Stimulated activated CD4-positive, alpha-beta T cell treated with anti-CD3 and anti-CD28 coated beads, Interleukin-12 subunit alpha, Interleukin-12 subunit beta, amount 100 ng/mL, for 4 hours (primary cell): Measurements from ENCODE around the gene PODXL.

Experiments
- DNase-seq: peaks from one replicate; pipeline ENCODE4 v3.0.0-alpha.2; 2020

The PODXL gene

DNA sequence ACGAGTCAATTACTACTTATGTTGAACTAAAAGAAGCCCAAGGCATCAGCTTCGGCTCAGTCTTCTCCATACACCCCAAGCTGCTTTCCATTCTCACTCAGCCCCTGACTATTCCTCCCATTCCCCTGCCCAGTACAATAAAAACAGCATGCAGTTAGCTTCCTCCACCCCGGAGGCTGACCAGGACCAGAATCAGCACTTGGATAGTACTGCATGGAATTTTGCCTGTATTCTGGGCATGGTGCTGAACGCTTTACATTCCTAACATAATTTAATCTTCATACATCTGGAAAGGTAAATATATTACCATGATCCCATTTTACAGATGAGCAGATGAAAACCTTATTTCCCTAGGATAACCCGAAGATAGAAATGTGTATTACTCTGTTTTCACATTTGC lies 7.5 kb upstream of the PODXL start:
- DNase-seq = no peak

DNA sequence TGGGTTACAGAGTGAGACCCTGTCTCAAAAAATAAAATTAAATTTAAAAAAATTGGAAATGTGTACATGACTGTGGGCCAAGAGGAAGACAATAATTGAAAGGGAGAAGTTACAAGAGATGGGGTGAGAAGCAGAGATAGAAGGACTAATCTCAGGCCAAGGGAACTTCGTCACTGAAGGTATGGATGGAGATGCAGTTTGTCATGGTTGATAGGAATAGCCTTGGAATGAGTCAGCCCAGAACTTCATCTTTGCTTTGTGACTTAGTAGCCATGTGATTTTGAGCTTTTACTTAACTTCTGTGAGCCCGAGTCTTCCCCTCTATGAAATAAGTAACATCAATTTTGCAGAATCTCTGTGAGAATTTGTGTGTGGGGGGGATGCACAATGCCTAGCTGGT lies 6.5 kb upstream of the PODXL start:
- DNase-seq = no peak

DNA sequence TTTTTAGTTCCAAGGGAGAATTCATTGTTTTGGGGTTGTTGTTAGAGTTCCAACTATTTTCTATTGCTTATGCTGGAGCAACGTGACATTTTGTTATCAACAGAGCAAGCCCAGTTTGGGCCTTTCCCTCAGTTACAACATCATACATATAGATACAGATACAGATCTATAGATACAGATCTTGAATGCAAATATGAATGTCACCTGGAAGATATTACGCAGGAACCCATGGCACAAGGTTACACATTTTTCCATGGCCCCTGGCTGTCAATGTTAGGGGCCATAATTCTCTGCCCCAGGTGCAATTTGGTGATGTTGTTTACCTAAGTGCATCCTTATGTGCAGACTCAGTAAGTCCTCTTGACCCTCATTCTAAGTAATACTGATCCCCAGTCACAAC lies 3.6 kb upstream of the PODXL start:
- no peak for DNase-seq

DNA sequence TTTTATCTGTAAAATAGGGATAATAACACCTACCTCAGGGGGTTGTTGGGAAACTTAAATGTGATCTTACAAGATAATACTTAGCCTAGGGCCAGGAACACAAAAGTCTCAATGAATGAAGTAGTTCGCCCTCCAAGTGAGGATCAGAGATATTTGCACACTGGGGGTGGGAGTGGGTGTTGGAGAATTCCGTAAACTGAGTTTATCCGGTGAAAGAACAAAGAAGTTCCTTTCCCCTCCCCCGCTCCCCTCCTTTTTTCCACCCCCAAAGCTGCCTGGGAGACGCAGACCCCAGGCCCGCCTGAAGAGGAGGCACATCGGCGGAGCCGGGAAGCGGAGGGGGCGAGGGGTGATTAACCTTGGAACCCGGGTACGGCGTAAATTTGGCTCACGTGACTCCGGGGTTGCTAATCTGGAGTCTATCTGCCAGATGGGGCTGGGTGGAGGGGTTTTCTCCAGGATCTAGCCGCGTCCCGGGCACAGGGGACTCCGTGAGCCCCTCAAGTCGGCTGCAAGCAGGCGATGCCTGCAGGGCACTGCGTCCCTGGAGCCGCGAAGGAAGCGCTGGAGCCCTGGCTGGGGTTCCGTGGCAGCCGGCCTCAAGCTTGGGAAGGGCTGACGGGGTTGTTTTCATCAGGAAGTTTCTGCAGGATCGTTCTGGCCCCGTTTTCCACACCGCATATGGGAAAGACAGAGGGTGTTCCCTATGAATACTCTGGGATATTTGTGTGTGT lies 1.4 kb upstream of the PODXL start:
- no peak for DNase-seq

DNA sequence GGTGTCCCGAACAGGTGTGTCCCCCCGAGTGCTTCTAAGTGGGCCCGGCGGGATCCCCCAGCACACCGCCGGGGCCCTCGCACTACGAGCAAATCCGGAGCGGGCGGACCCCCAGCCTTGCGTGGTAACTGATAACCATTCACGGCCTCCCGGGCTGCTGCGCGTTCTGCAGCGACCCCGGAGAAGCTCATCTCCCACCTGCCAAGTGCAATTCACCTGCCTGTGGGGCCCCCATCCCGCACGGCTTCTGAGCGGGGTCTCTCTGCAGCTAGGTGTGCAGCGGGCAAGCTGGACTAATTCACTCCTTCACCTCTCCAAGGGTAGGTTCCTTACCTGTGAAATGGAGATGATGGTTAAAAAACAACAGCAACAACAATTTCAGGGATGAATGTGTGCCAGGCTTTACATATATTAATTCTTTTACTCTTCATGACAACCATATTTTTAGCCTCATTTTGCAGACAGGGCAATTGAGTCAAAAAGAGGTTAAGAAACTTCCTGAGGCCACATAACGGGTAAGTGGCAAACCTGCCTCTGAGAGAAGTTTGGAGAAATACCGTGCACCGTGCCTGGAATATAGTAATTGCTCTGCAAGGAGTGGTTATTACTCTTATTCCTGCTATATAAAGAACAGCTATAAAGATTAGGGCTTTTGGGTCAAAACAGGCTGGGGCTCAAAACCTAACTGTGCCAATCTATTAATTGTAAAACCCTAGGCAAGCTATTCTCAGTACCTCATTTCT lies 652 bp upstream of the PODXL start:
- DNase-seq = no peak

DNA sequence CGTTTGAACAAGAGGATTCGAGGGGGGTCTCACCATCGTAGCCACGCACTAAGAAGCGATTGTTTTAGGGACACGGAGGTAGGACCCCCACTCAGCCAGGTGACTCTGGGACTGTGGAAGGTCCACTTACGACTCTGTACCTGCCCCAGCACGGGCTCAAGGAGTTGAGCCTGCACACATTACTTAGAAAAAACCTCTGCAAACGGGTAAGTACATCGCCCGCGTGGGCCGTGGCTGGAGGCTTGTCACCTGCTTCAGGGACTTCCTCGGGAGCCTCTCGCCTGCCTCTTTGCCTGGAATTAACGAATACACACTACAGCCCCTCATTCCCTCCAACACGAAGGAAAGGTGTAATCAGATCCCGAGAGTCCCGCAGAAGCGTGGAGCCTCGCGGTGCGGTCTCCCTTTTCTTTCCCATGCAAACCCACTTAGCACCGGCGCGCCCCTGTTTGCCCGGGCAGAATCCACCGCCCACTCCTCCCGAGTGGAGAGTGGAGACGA lies 826 bp downstream of the PODXL start:
- DNase-seq = no peak

DNA sequence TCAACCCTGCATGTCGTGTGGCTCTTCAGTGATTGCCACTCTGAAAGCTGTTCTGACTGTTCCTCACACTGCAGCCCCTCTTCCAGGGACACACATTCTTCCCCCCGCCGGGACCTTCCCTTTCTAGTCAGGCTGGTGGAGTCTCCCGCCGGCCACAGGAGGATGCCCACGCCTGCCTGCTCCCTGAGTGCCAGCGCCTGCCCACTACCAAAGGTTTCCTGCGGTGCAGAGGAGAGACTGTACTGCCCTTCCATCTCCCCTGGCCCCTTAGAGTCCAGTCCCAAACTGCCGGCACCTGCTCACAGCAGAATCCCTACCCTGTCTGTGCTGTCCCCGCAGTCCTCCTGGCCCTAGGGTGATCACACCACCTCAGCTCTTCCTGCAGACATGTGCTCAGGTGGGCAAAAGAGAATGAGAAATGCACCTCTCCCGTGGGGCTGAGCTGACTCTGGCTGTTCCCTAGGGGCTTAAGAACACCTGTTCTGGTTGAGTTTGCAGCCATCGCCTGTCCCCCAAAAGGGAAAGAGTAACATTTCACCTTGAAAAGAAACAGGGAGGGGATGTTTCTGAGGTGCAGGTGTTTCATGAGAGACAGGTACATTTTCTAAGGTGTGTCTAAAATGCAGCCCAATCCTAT lies 1.4 kb downstream of the PODXL start:
- no peak for DNase-seq

DNA sequence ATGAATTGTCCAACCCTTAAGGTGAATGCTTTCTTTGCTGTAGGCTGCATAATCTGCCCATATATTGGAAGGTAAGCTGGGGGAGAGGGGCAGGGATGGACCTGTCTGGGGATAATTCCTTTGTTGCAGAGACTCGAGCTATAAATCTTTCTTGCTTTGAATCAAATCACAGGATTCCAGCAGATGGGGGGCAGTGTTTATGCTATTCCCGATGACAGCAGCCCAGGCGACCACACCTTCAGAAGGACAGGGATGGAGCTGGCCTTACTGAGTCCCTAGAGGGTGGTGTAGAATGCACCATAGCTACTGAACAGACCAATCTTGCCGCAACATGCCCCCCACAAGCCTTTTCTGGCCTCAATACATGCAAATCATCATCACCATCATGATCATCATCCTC lies 2.5 kb downstream of the PODXL start:
- no peak for DNase-seq

DNA sequence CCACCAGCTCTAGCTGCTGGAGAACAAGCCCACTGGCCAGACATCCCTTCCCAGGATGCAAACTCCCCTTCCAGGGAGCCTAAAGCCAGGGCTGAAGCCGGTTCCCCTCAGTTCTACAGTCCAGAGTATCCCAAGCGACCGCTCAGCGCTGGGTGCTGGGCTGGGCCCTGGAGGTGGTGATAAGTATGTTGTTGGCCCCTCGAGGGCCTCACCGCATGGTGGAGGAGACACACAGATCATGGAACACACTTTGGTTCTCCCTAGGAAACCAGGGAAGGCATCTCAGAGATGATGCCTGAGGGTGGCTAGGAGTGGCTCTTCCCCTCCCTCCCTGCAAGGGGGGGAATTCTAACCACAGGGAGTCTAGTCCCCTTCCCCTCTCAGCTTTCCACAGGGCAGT lies 4.4 kb downstream of the PODXL start:
- no peak for DNase-seq

DNA sequence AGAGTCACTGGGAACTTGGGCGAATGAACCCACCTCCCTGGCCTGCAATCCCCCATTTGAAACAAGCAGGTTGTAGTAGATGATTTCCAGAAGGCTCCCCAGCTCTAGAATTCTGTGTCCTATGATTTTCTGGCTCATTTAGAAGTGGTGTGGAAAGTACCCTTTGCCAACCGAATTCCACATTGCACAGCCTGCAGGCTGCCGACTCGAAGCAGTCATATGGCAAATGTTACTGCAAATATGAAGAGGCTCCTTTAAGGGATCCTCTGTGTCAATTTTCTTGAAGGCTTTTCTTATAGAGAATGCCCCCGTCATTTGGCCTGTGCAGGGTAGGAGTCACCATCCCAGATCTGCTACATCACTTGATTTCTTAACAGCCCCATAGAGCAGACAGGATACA lies 5.6 kb downstream of the PODXL start:
- DNase-seq = no peak

DNA sequence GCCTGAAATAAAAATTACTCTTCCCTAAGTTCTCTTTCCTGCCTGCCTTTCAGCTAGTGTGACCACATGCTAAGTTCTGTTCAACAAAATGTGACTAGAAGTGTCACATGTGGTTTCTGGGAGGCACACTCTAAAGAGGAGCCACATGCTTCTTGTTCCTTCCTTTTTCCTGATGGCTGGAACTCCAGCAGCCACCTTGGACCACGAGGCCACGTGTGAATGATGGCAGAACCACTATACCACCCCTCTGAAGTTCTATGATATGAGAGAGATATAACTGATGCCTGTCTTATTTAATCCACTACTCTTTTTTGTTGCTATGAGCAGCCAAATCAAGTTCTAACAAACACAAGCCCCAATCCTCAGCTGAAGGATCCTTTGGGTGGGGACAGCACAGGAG lies 8.1 kb downstream of the PODXL start:
- no peak for DNase-seq

DNA sequence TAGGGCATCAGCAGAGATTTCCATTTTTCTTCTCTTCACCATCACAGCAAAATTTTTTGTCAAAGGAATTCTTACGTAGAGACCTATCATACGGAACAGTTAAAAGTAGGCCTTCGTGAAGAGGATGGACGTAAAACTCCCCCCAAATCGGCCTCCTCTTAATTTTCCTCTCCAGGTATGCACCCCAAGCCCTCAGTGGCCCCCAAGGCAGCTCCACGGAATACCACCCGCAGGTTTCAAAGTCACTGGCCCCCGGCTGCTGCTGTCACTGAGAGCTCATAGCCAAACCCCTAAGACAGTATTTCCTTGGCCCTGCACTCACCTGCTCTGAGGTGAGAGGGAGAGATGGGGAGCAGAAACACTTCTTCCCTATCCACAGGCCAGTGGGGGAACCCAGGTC lies 8.8 kb downstream of the PODXL start:
- DNase-seq = no peak

DNA sequence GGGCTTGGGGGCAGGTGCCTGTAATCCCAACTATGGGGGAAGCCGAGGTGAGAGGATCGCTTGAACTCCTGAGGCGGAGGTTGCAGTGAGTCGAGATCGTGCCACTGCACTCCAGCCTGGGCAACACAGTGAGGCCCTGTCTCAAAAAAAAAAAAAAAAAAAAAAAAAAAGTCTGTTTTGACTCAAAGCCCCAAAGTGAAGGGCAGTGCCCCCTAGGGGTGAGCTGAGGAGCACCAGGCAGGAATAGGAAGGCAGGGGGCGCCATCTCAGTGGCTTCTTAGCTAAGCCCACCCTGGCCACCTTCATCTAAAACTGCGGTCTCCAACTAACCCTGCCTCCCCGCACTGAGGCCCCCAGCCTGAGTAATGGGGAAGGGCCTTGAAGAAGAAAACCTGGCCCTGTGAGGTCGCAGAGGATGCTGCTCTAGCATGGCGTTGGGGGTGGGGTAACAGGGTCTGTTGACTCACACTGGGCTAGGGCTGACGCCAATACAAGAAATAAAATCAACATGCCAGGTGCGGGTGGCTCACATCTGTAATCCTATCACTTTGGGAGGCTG lies 9.8 kb downstream of the PODXL start:
- DNase-seq = peak; percentile 17

DNA sequence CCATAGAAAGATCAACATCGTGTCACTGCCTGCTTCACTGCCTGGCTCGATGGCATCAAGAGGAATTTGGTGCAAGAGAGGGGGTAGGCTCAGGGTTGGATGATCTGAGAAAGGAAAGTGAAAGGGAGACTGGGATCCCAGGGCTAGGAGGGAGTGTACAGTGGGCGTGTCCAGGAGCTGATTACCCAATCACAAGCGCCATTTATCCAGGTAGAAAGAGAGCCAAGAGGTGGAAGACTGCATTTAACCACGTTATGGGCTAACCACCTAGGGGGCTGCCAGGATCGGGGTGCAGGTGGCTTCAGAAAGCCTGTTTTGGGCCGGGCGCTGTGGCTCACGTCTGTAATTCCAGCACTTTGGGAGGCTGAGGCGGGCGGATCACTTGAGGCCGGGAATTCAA lies 10.3 kb downstream of the PODXL start:
- no peak for DNase-seq

DNA sequence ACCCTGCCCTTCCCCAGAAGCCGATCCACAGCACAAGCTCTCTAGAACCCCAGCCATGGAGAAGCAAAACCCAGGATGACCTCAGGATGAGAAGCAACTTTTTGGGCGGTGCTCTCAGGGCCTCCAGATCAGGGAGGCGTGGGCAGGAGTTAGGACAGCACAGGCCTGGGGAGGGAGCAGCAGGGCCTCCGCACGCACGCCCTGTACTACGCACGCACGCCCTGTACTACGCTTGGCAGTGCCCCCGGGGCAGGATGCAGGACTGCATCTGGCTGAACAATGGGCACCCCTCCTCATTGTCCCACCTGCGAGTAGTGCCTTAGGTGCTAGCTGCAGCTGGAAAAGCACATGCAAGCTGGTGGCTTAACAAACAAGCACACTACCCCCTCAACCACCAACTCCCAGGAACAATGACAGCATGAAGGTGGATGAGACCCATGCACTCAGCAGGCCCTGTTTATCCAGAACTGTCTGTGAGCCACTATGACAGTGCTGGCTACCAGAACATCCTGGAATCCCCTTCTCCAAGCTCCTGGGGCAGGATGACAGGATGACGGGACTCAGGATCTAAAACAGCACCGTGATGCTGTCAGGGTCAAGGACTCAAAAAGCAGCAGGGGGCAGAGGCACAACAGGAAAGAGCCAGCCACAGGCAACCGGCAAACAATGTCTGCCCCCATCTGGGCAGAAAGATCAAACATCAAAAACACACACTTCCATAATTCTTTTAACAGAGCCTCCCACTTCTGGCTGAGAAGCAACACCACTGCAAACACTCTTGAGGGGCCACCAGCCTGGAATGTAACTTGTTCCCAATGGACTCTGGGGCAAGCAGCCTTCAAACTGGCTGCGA lies 11.8 kb downstream of the PODXL start:
- no peak for DNase-seq

DNA sequence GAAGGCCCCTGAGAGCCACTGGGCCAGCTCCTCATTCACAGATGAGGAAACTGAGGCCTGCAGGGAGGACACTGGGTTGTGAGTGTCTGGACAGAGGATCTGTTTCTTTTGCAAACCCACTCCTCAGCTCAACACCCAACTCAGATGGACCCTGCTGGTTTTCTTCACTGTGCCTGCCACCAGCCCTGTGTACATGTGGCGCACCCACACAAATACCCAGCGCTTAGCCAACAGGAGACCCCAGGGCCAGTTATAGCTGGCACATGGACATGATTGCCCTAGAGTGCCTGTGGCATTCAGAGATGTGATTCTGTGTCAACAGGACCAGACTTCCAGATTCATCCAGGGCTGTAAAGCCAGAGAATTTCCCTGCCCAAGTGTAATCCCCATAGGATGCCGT lies 12.4 kb downstream of the PODXL start:
- no peak for DNase-seq

DNA sequence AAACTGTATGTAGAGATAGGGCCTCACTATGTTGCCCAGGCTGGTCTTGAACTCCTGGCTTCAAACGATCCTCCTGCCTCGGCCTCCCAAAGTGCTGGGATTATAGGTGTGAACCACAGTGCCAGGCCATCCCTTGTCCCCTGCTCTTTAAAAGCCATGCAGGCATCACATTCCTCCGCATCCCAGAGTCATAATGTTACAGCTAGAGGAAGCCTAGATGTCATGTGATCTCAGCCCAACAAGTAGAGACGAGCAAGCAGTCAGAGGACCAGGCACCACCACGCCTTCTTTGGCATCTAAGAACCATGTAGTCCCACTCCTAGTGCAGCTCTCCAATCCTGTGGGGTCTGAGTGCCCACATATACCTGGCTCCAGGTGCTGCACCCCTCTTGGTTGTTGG lies 13.1 kb downstream of the PODXL start:
- DNase-seq = no peak

DNA sequence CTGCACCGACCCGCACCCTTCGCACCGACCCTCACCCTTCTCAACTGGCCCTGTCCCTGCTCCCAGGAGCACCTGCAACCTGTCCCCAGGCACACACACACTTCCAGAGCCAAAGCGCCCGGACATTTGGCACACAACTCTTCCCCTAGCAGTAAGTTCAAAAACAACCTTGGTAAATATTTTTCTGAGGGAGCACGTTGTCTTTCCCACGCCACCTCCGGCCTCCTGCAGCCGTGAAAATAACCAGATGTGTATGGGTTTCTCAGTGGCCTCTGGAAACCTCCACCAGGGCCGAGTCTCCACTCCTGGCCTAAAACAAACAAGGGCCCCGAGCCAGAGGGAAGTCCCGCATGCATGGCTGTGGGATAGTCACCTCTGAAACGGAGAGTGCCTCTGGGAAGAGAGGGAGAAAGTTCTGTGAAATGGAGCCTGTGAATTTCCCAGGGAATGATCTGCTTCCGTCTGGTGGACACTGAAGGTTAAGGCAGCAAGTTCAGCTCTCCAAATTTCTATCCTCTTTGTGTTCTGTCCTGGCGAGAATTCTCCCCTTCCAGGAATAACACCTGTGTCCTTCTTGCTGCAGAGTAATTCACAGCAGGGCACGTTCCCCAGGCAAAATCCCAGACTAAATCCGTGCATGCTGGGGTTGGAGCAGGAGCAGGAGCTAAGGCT lies 15.8 kb downstream of the PODXL start:
- no peak for DNase-seq

DNA sequence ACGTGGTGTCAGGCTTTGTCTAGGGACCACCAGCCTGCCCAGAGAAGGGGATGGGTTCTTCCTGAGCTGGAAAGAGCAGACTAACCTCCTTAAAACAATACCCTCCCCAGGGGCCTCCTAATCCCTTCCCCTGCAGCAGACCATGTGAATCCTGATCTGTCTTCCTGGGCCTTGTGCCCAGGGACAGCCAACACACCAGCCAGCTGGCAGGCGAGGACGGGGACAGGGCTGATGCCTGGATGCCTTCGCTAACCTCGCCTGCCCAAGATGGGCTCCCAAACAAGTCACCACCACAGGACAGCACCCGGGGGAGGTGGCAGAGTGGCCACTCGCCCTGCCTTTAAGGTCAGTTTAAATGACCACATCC lies 17.6 kb downstream of the PODXL start:
- DNase-seq = no peak

DNA sequence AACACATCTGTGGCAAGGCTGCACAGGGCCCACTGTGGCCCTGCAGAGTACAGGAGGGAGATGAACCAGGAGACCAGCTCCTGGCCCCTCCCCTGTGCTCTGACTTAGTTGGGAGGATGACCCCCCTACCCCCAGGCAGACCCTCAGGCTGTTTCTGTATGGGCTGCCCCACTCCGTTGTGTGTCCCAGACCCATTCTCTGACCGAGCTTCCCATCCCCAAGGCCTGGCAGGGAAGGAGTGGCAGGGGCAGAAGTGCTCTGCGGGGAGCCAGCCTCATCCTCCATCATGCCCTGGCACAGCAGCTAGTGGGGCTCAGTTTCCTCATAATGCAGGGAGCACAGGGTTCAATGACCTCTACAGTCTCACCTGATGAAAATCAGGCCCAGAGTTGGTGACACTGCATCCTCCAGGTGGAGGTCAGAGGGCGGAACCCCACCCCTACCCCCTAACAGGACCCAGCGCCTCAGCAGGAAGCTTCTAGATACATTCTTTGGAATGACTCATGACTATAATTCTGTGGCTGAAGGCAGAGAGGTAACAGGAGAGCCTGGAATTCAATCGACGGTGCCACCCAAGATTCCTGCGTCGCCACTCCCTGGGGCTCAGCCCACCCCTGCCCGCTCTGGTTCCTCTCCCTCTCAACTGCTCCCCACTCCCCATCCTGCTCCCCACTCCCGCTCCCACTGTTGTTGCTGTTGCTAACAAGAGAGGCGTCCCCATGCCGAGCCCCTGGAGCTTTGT lies 18.2 kb downstream of the PODXL start:
- DNase-seq = no peak

DNA sequence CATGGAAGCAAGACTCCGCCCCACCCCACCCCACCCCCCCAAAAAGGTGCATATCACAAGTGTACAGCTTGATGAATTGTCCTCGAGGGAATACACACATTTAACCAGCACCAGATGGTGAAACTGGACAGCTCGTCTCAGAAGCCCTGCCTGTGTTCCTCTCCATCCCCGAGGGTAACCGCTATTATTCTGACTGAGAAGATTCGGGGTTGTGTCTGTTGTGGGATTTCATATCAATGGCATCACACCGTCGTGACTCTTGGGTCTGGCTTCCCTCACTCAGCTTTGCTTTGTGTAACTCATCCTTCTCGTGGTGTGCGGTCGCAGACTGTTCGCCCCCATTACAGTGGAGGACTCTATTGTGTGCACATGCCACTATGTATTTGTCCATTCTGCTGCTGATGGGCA lies 18.9 kb downstream of the PODXL start:
- DNase-seq = no peak
